HG03575 (cell line): ENCODE measurements around the gene PSD2.

Experiments
- ATAC-seq: cut with Tn5 transposase; IDR thresholded peaks from one replicate; pipeline ENCODE4 v1.9.1; 2021; ENCODE audit not compliant: unreplicated experiment, insufficient number of reproducible peaks, low FRiP score; ENCODE audit errors: extremely low read depth

PSD2 gene

DNA sequence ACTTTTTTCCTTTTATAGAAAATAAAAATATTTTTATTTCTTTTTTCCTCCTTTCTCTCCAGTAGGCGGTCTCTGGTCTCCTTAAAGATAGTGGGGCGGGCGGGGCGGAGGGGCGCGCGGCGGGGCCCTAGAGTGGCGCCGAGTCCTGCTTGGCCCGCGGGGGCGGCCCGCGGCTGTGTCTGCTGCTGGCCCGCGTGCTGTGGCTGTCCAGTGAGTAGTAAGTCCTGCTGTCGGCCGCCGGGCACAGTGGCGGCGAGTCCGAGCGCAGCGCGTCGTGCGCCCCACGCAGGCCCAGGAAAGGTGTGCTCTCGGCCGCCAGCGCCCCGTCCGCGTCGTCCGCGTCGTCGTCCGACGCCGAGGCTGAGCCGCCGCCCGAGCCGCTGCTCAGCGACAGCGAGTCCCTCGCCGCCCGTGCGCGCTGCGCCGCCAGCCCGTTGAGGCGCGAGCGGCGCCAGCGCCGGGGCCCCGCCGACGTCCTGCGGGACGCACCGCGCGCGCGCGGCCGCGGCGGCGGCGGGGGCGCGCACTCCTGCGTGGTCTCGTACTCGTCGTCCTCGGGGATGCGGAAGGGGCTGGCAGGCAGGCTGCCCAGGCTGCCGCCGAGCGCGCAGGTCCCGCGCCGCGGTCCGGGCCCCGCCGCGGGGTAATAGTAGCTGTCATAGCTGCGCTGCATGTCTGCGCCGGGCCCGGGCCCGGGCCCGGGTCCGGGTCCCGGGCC is 52.3 kb downstream of the PSD2 start:
- no peak for ATAC-seq

DNA sequence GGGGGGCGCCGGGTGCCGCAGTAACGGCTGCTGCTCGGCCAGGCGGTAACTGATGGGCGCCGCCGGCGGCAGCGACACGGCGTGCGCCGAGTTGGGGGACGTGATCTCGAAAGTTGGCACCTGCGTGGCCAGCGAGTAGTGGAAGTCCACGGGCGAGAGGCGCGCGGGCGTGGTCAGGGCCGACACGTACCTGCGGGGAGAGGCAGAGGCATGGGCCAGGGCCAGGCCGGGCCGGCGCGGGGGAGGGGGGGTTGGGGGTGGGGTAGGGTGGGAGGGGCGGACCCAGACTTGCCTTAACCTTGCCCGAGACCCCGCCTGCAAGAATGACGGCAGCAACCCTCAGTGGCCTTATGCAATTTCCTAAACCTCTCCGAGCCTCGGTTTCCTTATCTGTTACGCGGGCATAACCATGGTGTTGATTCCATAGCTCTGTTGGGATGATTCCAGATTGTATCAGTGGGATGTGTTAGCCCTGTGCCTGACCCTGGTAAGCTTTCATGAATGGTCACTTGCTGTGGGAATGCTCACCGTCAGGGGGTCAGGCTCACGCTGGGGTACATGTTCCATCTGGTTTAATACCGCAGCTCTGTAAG is 53.0 kb downstream of the PSD2 start:
- ATAC-seq: no peak

DNA sequence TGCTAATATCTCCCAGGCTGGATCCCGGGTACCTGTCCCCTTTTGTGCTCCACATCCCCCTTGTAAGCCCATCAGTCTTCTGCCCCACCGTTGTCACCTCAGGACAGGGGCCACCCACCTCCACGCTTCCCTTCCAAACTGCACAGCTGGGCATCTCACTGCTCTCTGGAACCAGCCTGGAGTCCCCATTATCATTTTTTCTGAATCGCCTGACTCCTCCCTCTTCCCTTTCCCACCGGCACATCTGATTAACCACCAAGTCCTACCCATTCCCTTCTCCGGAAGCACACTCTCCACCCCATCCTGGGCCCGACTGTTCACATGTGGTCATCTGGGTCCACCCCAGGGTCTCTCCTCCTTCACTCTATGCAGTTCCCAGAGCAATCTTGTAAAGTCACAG is 53.9 kb downstream of the PSD2 start:
- ATAC-seq: no peak

GRCh38 chr5:139849942-139850341 is 54.3 kb downstream of the PSD2 start:
- no peak for ATAC-seq

- ATAC-seq: no peak
Measured at GRCh38 chr5:139850423-139851016, 54.9 kb downstream of the PSD2 start.

GRCh38 chr5:139851558-139851957 is 56.0 kb downstream of the PSD2 start:
- ATAC-seq: no peak

DNA sequence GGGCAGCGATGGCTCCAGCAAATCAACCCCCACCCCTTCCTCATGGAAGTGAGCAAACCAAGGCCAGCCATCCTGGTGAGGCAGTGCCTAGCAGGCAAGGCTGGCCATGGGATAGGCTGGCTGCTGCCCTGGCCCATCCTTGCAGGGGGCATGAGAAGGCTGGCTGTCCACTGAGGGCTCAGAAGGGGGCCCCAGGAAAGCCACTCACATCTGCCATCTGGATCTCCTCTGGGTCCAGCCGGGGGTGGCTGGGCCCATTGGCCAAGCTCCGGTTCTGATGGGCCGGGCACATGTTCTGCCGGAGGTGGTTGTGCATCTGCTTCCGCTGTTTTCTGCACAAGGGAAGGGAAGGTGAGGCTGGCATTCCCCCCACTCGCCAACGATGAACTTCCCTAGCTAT is 57.1 kb downstream of the PSD2 start:
- no peak for ATAC-seq

- no peak for ATAC-seq
Measured at GRCh38 chr5:139854029-139854605, 58.5 kb downstream of the PSD2 start.

DNA sequence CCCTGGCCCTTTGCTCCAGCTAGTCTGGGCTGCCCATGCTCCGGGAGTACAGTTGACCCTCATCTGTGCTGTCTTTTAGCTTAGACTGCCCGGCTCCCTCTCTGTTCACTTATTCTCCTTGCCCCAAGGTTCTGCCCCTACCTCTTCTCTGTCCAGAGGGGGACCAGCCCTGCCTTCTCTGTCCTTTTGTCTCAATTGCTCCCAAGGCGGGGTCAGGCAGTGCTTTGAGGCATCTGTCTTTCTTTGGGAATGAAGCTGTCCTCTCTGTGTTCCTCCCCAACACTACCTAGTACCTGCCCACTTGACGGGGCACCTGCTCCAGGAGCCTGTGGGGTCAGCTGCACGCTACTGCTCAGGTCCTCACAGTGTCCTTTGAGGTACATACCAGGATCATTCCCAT is 59.3 kb downstream of the PSD2 start:
- no peak for ATAC-seq

GRCh38 chr5:139855451-139855850 is 59.8 kb downstream of the PSD2 start:
- ATAC-seq: no peak

- ATAC-seq: no peak
Measured at GRCh38 chr5:139855946-139856540, 60.4 kb downstream of the PSD2 start.

DNA sequence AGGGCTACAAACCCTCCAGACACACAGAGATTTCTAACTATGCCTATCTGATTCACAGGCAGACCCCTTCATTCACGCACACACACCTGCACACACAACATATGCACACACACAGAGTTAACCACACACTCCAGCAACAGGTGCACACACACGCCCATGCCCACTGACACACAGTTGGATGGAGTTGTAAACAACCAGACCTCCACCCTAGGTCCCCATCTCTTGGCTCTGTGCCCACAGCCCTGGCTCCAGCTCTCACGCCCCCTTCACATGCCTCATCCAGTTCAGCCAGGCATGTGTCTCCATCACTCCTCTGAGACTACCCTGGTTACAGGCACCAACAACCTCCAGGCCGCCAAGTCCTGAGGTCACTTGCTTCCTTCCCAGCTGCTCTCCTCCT is 61.1 kb downstream of the PSD2 start:
- ATAC-seq: no peak

GRCh38 chr5:139859013-139859412 is 63.4 kb downstream of the PSD2 start:
- no peak for ATAC-seq

DNA sequence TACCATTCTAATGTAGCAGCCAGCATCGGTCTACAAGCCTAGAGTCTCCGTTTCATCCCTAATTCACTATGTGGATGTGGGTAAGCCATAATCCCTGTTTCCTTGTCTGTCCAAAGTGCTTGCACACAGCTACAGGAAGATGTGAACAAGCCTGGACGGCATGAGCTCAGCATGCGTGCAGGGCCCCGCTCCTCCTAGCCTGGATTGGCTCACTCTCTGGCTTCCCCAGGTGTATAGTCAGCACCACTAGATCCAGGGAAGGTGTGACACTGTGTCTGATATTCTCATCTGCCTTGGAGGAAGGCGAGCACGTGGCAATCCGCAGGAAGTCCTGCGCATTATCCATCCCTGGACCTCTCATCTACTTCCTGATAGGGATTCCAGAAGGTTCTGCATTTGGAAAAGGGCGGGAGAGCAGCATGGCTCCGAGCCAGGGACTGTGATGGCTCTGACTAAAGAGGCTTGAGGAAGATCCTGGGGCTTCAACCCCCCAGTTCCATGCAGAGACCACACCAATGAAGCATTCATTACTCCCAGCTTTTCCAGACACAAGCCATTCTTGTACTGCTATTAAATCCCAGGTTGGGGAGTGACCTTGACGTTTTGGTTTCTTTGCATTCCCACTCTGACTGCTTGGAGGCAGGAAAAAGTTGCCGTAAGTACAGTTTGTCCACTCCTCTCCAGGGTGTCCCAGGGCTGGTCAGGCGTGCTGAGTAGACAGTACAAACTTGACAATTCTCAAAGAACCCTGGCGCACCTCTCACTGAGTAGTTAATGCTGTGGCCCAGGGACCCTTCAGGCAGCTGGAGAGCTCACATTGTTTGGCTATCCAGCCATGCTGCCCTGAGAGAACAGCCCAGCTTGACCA is 65.6 kb downstream of the PSD2 start:
- ATAC-seq: no peak

DNA sequence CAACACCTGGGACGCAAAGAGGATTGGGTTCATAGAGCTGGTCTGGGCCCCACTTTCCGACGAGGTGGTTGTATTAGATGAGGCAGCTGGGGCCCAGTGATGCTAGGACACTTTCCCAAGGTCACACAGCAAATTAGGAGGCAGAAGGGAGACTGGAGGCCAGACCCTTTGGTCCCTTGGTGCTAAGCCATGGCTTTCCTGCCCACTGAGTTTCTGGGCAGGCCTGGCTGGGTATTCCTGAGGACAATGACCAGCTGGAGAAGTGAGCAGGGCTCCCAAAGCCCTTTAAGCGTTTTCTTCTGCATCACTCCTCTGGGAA is 66.2 kb downstream of the PSD2 start:
- ATAC-seq: no peak

DNA sequence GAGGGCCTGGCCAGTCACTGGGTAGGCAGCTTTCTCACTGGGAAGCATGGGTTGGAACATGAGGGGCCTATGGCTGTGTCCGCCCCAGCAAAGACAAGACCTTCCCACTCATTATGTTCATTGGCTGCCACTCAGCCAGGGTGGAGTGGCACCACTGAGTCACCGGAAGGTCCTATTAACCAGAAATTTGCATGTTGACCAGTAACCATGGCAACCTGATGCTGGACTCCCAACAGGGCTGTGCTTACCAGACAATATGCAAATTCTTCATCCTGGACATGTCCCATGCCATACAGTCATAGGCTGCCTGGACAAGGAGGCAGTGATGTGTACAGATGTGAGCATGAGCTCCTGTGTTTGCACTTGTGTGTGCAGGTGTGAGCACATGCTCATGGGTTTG is 66.7 kb downstream of the PSD2 start:
- ATAC-seq: no peak

DNA sequence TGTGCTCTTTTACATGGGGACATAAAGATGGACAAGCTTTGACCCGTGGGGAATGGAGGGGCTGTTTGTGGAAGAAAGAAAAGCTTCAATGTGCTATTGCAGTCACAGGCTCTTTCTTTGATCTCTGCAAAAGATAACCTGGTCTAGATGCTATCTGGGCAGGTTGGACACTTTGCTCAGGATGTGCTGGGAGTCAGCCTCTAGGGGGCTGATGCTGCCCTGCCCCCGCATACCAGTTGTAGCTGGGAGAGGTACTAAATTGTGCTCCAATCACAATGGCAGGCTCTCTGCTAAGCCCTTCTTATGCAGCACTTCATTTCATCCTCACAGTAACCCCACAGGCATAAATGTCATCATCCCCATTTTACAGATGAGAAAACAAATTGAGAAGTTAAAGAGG is 67.2 kb downstream of the PSD2 start:
- no peak for ATAC-seq

- no peak for ATAC-seq
Measured at GRCh38 chr5:139863361-139863760, 67.8 kb downstream of the PSD2 start.

DNA sequence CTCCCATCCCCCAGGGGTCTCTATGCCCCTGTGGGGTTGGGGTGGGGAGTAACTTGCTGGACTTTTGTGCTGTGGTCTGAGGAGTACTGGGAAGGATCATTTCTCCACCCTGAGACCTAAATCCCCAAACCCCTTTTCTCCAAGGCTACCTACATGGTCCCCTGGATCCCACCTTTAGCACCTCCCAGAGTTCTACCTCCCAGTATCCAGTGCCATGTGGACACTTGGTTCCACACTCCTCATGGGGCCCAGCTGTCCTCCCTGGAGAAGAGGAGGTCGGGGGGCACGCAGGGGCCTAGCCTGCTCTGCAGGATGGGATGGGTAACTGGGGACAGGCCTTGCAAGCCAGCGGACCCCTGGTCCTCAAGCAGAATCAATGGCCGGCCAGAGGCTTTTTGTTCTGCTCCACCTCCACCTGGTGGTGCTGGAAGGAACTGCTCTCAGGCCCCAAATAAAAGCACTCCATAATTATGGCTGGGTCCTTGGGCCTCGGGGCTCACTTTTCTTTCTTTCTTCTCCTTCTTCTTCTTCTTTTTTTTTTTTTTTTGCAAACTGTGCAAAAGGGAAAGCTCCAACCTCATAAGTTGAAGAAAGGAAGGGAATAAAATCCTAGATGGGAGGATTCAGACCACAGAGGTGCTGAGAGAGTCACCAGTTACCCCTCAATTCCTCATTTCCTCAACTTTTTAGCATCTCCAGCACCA is 68.4 kb downstream of the PSD2 start:
- no peak for ATAC-seq
